HG02870 (cell line): Measurements from ENCODE around the gene ADK.

Experiments
- ATAC-seq: cut with Tn5 transposase; IDR thresholded peaks from one replicate; pipeline ENCODE4 v1.9.1; 2021; ENCODE audit warnings: mild to moderate bottlenecking, moderate library complexity; ENCODE audit not compliant: unreplicated experiment

The ADK gene

DNA sequence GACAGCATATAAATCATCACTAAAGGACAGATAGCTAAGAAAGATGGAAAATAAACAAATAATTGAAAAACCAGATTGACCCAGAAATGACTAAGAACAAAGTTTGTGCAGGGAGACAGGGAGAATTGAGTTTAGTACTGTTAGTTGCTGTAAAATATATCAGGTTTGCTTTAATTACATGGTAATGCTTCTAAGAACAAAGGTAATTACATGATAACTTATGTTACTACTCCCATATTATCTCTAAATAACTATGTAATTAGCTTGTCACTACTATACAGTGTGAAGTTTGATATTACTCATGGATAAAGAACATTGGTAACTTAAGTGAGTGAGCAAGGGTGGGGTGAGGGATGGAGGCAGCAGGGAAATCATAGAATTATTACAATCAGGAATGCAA lies 540.1 kb downstream of the ADK start:
- no peak for ATAC-seq

DNA sequence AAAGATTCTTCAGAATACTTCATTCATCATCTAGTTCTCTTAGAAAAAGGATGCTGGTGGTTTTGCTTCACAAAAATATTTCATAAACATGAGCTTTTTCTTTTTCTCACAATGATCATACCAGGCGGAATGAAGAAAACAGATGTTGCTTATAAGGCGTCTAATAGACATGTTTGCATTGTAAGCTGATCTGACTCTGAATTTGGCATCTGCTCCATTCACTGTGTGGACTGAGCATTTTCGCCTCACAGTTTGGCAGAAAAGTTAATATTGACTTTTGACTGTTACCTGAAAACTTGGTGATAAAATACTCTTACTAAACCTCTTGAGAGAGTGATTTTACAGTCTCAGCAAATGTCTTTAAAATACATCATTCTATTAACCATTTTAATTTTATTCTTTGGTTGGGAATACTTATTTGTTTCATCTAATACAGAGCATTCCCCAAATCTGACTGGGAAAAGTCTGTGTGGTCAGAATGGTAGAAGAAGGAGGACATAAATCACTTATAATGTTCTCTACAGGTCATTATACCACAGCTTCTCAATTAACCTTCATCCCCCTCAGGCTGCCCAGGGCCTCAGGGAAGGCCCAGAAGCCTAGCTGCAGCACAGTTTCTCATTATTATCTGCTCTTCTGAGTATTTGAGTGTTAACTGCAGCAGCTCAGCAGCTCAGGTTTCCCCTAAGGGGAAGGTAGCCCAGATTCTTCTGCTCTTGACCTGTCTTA lies 553.8 kb downstream of the ADK start:
- no peak for ATAC-seq

DNA sequence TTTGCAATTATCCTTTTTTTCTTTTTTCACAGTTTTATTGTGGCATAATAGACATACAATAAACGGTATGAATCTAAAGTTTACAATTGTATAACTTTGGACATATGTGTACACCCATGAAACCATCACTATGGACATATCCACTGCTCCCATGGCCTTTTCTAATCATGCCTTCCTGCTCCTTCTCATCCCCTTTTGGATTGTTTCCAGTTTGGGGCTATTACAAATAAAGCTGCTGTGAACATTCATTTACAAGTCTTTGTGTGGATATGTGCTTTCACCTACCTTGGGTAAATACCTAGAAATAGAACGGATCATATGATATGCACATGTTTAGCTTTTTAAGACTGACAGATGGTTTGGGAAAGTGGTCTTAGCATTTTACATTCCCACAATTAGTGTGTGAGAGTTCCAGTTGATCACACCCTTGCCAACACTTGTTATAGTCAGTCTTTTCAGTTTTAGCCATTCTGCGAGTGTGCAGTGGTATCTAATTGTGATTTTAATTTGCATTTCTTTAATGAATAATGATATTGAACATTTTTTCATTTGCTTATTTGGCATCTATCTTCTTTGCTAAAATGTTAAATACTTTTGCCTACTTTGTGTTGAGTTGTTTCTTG lies 554.4 kb downstream of the ADK start:
- ATAC-seq: no peak

DNA sequence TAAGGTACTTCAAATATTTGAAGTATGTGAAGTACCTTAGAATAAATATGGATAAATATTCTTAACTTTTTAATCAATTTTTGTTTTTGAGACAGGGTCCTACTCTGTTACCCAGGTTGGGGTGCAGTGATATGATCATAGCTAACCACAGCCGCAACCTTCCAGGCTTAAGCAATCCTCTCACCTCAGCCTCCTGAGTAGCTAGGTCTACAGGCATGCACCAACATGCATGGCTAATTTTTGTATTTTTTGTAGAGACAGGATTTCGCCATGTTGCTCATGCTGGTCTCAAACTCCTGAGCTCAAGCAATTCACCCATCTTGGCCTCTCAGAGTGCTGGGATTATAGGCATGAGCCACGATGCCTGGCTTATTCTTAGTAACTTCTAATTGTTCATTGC lies 555.9 kb downstream of the ADK start:
- no peak for ATAC-seq

DNA sequence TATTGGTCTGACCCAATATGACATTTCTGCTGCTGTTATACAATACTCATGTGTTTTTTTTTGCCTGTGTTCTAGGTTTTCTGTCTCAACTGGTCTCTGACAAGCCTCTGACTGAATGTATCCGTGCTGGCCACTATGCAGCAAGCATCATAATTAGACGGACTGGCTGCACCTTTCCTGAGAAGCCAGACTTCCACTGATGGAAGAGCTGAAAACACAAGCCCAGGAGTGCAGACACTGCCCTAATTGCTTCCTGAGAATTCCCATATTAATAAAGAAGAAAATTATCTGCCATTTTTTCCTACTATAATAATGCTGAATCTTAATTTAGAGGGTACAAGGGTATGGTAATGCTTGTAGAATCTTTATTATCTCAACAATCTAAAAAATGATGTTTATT lies 557.2 kb downstream of the ADK start:
- no peak for ATAC-seq

DNA sequence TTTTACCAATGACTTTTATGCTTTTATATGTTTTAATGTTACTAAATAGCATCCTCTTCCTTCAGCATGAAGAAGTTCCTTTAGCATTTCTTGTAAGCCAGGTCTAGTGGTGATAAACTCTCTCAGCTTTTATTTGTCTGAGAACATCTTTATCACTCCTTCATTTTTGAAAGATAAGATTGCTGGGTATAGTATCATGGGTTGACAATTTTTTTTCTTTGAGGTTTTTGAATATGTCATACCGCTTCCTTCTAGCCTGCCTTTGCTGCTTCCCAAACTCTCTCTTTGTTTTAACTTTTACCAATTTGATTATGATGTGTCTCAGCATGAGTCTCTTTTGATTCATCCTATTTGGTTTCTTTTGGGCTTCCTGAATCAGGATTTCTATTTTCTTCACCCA lies 567.2 kb downstream of the ADK start:
- ATAC-seq: no peak

DNA sequence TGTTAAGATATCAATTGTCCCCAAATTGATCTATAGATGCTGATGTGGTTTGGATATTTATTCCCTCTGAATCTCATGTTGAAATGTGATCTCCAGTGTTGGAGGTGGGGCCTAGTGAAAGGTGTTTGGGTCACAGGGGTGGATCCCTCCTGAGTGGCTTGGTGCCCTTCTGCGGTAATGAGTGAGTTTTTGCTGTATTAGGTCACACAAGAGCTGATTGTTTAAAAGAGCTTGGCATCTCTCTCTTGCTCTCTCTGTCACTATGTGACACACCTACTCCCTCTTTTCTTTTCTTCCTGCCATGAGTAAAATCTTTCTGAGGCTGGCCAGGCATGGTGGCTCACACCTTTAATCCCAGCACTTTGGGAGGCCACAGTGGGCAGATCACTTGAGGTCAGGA lies 577.2 kb downstream of the ADK start:
- ATAC-seq: no peak

DNA sequence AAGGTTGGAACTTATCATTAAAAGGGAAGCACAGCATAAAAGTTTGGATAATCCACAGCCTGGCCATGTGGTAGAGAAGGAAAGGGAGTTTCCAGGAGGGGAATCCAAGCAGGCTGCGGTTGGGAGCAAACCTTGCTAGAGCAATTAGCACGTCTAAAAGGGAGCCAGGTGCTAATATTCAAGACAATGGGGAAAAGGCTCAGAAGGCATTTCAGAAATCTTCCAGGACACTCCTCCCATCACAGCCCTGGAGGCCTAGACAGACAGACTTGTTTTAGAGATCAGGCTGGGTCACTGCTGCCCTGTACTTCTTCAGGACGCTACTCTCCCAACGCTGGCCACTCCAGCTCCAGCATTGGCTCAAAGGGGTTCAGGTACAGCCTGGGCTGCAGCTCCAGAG lies 579.2 kb downstream of the ADK start:
- ATAC-seq: no peak

DNA sequence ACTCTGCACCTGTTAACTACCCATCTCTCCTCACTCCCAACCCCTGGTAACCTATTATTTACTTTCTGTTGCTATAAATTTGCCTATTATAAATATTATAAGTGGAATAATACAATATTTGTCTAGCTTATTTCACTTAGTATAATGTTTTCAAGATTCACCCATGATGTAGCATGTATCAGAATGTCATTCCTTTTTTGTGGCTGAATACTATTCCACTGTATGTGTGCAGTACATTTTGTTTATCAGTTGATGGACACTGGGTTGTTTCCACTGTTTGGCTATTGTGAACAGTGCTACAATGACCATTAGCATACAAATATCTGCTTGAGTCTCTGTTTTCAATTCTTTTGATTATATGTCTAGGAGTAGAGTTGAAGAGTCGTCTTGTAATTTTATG lies 582.6 kb downstream of the ADK start:
- no peak for ATAC-seq

DNA sequence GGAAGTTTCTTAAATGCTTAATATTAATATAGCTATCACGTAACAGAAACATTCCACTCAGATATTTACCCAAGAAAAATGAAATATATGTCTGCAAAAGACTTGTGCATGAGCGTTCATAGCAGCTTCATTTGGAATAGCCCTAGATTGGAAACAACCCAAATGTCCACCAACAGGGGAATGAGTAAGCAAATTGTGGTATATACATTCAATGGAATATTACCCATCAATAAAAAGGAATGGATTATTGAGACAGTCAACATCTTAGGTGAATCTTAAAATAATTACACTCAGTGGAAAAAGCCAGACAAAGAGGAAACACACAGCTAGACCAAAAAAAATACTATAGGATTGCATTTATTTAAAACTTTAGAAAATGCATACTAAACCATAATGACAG lies 585.0 kb downstream of the ADK start:
- no peak for ATAC-seq

DNA sequence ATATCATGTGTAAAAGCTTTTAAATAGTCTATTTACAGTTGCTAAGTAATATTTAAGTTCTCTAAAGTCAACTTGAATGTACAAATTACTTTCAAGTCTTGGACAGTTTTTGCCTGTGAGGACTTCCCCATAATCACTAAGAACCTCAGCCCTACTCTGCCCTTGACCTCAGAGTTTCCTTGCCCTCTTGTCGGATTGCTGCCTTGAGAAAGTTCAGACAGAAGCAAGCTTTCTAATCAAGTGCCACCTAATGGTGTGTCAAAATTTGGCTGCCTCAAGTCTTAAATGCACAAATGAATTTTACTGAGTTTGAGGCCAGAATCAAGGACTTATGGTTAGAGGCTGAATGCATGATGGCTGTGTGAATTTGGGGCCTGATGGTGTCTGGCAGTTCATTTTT lies 587.0 kb downstream of the ADK start:
- ATAC-seq: no peak

DNA sequence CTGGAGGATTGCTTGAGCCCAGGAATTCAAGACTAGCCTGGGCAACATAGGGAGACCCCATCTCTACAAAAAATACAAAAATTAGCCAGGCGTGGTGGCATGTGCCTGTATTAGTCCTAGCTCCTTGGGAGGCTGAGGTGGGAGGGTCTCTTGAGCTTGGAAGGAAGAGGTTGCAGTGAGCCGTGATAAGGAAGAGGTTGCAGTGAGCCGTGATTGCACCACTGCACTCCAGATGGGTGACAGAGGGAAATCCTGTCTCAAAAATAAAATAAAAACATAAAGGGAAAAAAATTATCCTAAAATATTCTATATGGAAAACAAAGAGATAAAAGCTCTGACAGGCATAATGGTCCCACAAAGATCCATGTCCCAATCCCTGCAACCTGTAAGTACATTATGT lies 587.5 kb downstream of the ADK start:
- no peak for ATAC-seq

DNA sequence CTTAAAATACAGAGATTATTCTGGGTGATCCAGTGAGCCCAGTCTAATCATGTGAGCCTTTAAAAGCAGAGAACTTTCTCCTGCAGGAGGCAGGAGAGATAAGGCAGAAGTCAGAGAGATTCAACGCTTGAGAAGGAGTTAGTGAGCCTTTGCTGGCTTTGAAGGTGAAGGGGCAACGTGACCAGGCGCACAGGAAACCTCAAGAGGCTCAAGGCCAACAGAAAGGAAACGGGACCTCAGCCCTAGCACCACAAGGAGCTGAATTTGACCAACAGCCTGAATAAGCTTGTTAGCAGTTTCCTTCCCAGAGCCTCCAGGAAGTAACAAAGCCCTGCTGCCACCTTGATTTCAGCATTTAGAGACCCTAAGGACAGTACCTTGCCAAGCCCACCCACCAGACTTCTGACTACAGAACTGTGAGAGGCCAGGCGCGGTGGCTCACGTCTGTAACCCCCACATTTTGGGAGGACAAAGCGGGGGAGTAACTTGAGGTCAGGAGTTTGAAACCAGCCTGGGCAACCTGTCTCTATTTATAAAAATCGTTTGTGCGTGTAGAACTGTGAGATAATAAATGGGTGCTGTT lies 588.1 kb downstream of the ADK start:
- ATAC-seq: peak; percentile 87

DNA sequence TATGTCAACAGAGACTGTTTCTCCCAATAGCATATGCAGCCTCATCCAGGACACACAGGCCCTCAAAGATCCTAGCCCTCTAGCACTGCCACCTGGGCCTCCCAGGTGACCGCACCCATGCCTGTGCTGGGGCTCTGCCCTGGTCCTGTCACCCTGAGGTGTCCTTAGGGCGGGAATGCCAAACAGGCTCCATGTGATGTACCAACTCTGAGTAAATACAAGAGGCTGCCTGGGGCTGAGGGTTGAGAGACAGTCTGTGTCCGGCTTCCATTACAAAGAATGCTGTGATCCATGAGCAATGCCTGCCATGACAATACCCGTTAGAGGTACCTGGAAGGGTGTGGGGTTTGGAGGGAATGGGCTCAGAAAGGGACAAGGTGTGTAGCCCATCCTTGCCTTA lies 592.4 kb downstream of the ADK start:
- ATAC-seq: no peak

DNA sequence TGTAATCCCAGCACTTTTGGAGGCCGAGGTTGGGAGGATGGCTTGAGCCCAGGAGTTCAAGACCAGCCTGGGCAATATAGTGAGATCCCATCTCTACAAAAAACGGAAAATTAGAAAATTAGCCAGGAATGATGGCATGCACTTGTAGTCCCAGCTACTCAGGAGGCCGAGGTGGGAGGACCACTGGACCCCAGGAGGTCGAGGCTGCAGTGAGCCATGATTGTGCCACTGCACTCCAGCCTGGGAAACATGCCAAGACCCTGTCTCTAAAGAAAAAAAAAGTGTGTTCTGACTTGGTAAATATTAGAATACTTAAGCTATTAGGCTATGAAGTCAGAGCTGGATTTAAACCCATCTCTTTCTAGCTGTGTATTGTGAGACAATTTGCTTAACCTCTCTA lies 594.4 kb downstream of the ADK start:
- no peak for ATAC-seq

DNA sequence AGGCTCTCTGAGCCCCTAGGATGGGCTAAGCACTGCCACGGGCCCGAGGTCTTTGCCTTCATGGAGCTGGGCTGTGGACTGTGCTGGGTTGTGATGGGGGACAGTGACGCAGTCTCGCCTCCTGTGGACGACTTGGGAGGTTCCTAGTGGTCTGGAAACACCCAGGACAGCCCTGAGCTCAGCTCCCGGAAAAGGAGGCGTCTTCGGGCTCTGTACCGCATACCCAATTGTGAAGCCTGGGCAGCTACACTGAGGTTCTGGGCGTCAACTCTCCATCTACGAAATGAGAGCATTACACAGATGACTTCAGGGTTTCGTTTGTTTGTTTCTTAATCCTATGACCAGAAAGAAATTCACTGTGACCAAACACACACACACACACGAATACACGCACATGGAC lies 595.8 kb downstream of the ADK start:
- ATAC-seq: no peak

DNA sequence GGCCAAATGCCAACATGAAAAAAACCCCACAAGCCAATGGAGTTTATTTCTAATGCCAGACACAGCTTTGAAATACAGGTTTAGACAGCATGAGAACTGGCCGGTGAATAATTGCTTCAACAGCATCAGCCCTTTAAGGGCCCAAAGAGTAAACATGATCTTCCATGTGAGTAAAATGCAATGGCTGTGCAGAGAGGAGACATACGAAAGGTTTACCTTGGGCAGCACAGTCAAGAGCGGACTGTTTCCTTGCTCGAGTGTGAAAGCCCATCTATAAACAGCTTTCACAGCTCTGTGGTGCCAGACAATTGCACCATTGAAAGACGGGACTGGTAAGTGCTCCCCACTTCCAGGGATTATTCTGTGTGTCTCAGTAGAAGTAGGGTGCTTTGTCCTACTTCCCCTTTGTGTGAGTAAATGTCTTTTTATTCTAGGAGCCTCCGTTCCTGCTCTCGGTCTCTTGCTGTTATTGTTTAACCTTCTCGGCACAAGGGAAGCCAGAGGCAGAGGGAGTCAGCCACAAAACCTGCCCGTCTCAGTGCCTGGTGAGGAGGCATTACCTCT lies 597.5 kb downstream of the ADK start:
- ATAC-seq: no peak

DNA sequence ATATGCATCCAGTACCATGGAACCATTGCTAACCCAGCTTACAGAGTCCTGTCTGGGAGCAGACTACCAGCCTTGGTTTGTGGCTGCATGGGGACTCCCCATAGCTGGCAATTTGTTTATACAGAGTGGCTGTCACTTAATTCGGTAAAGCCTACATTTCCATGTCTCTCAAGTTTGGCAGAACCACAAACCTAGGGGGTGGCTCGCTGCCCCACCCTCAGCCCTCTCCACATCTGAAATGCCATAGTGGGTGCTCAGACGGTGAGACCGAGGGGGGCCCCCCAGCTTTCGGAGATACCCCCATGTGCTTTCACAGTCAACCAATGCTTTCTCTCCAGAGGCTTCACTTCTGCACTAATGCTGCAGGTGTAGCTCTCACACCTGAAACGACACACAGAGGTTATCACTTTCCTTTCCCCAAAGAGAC lies 599.8 kb downstream of the ADK start:
- peak; percentile 67 for ATAC-seq

DNA sequence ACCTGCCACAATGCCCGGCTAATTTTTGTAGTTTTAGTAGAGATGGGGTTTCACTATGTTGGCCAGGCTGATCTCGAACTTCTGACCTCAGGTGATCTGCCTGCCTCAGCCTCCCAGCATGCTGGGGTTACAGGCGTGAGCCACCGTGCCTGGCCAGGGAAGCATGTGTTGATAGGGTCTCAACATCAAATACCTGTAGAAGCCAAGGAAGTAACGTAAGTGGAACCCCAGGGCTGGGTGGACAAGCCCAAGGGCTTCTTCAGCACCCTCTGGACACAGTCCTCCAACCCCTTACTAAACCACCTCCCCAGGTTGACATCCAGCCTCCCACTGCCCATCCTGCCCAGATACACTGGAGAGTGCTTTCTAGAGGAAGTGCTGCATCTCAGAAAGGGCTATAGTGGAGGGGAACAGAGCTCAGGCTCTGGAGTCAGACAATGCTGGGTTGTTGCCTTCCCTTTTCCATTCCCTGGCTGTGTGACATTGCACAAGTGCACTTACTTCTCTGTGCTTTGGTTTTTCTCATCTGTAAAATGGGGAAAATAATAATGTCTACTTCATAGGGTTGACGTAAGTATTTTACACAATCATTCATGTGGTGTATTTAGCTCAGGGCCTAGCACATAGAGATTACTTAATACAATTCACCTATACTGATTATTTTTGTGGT lies 601.5 kb downstream of the ADK start:
- no peak for ATAC-seq

DNA sequence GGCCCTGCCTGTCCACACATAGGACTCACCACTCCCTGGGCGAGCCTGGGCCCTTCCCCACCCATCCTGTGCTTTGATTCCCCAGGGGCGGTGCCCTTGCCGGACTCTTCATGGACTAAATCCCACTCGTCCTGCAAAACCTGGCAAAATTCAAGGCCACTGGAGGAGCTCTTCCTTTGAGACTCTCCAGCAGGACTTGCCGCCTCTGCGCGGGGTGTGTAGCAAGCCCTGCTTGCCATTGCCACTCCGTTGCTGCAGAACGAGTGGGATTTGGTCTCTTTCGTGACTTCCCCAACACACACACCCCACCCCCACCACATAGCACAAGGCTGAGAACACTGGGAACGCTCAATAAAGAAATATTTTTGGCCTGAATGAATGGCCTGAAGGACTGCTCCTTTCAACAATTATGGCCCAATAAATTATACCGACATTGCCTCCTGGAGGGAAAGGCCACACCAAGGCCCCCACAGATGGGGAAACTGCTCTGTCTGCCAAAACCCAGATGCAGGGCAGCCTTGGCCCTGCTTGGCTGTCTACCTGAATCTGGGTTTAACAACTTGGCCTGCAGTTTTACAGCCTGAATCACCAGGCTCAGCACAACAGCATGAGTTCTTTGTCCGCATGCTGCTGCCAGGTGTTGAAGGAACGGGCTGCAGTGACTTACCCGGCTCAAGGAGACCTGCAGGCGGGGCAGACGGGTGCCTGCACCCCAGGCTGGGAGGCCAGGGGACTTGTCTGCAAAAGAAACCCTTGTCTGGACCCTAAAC lies 602.6 kb downstream of the ADK start:
- no peak for ATAC-seq

DNA sequence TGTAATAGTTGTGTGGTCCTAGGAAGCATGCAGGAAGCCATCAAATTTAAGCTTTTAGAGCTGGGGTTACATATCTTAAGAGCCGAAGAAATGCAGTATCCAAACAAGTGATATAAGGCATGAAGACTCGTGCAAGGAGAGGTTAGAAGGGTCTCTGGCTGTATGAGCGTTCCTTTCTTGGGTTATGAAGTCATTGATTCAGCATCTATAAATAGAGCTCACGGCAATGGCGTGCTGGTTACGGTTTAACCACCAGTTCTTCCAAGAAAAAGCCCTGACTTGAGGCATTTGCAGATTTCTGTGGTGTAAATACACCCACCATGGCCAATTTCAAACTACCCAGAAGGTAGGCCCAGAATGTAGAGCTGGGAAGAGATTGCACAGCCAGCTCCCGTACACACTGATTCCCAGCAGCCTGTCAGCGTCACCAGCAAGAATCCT lies 603.4 kb downstream of the ADK start:
- ATAC-seq: no peak
